GM18907 (cell line): ENCODE results near the gene CACUL1.
"Not testable (repeated sequence)": the region's sequence is repeated elsewhere in the genome, so short reads cannot be mapped to it uniquely, and the experiment has no call there.

Source experiments
- ATAC-seq: cut with Tn5 transposase; IDR thresholded peaks from one replicate; pipeline ENCODE4 v1.9.1; 2021; ENCODE audit warnings: mild to moderate bottlenecking, moderate library complexity; ENCODE audit not compliant: unreplicated experiment

Gene CACUL1

GRCh38 chr10:118658762-118659161, 96.0 kb downstream of the CACUL1 start:
- no peak for ATAC-seq

GRCh38 chr10:118658168-118658567, 96.6 kb downstream of the CACUL1 start:
- not testable (repeated sequence) for ATAC-seq

GRCh38 chr10:118645294-118645693, 109.5 kb downstream of the CACUL1 start:
- ATAC-seq, result not testable (repeated sequence)

GRCh38 chr10:118642228-118642627, 112.5 kb downstream of the CACUL1 start:
- no peak for ATAC-seq

GRCh38 chr10:118638680-118639079, 116.1 kb downstream of the CACUL1 start:
- ATAC-seq, result no peak

GRCh38 chr10:118635674-118636402, 118.9 kb downstream of the CACUL1 start:
- no peak for ATAC-seq

GRCh38 chr10:118633786-118634185, 121.0 kb downstream of the CACUL1 start:
- ATAC-seq, result no peak

- ATAC-seq, result no peak
Observed at GRCh38 chr10:118629211-118629610, 125.6 kb downstream of the CACUL1 start.

- ATAC-seq, result no peak
Observed at GRCh38 chr10:118628397-118628796, 126.4 kb downstream of the CACUL1 start.

GRCh38 chr10:118626953-118627352, 127.8 kb downstream of the CACUL1 start:
- no peak for ATAC-seq
